Measurements from ENCODE around the gene RBM10.

- TF ChIP-seq CTCF (IDR thresholded peaks at IDR 0.05), result no peak
- no peak for TF ChIP-seq POLR2A (IDR thresholded peaks at IDR 0.05)
- no peak for TF ChIP-seq POLR2AphosphoS5 (IDR thresholded peaks at IDR 0.05)
Measured at GRCh38 chrX:47138171-47138570, 6.8 kb upstream of the RBM10 start.
